ENCODE measurements around the gene CRELD1. TPM values are rescaled to one million over a fixed set of nuclear protein-coding genes. Genes with fewer than 3 reads are reported as not detected.

The CRELD1 gene
- total and polyA plus RNA-seq, 2 of the 13 experiments (the other 11 are each of a cell fraction or from before 2014, with no cell fraction given), result 27.1 to 61.9 TPM

GRCh38 chr3:9898467-9899241, 35.0 kb upstream of the CRELD1 start (continued):
- TF ChIP-seq PRDM15 (CRISPR knock-in tag; IDR thresholded peaks at IDR 0.05) (no peak), PAWR (CRISPR knock-in tag; IDR thresholded peaks at IDR 0.05; ENCODE audit: borderline replicate concordance) (no peak), ZNF746 (CRISPR knock-in tag; IDR thresholded peaks at IDR 0.05) (peak; percentile 95), ZNF501 (CRISPR knock-in tag; IDR thresholded peaks at IDR 0.05) (peak; percentile 54; the same call in 1 of the 2 replicates), ZNF687 (CRISPR knock-in tag; IDR thresholded peaks at IDR 0.05) (peak; percentile 44), SOX5 (CRISPR knock-in tag; IDR thresholded peaks at IDR 0.05; ENCODE audit: borderline replicate concordance) (peak; percentile 35), ZNF121 (CRISPR knock-in tag; IDR thresholded peaks at IDR 0.05) (peak; percentile 18; the same call in 1 of the 2 replicates), ZNF558 (CRISPR knock-in tag; IDR thresholded peaks at IDR 0.05; ENCODE audit: borderline replicate concordance) (peak; percentile 45; the same call in 1 of the 2 replicates), ZNF460 (CRISPR knock-in tag; IDR thresholded peaks at IDR 0.05; ENCODE audit: borderline replicate concordance) (peak; percentile 47; the same call in 1 of the 2 replicates), SIX4 (CRISPR knock-in tag; IDR thresholded peaks at IDR 0.05) (no peak), DZIP1 (CRISPR knock-in tag; IDR thresholded peaks at IDR 0.05) (0 out of 2 replicates have a peak, but pooled peaks have one; percentile 63), KDM1A (CRISPR knock-in tag; IDR thresholded peaks at IDR 0.05) (peak; percentile 91), ZNF670 (CRISPR knock-in tag; IDR thresholded peaks at IDR 0.05; ENCODE audit: borderline replicate concordance) (peak; percentile 51; the same call in 1 of the 2 replicates), ZFP36 (IDR thresholded peaks at IDR 0.05; ENCODE audit: borderline replicate concordance, low read depth, low read length, partially characterized antibody) (no peak), ZNF550 (CRISPR knock-in tag; IDR thresholded peaks at IDR 0.05; ENCODE audit: borderline replicate concordance) (no peak), TFDP1 (CRISPR knock-in tag; IDR thresholded peaks at IDR 0.05; ENCODE audit: borderline replicate concordance) (no peak), ZNF552 (CRISPR knock-in tag; IDR thresholded peaks at IDR 0.05; ENCODE audit: borderline replicate concordance) (no peak)
